A673 (cell line): ENCODE data around the gene LANCL2.

Experiments used
- CTCF ChIP-seq: fragments of 300-800, 200-600 bp; sonication (generic); conservative IDR thresholded peaks from 2 replicates; pipeline ENCODE4 v1.5.1; 2017; ENCODE audit warnings: low read depth, mild to moderate bottlenecking, antibody characterized with exemption, low read length, moderate library complexity, mixed read lengths
- EZH2 ChIP-seq: fragments of 200-600 bp; sonication (generic); IDR thresholded peaks from 2 replicates; pipeline ENCODE4 v1.6.1; 2017; ENCODE audit warnings: borderline replicate concordance, low read depth, mild to moderate bottlenecking, mixed read lengths, antibody characterized with exemption, low read length; ENCODE audit not compliant: poor library complexity, severe bottlenecking

GRCh38 chr7:55435466-55435865 lies 70.3 kb downstream of the LANCL2 start:
- TF ChIP-seq CTCF (no peak), EZH2 (no peak)
